ENCODE measurements around the gene RFC1. TPM values are rescaled to one million over a fixed set of nuclear protein-coding genes. Genes with fewer than 3 reads are reported as not detected.

The RFC1 gene
- total and polyA plus RNA-seq, 2 donors (not counting 3 experiments of a cell fraction or from before 2014, with no cell fraction given), result 12.9 to 57.1 TPM

DNA sequence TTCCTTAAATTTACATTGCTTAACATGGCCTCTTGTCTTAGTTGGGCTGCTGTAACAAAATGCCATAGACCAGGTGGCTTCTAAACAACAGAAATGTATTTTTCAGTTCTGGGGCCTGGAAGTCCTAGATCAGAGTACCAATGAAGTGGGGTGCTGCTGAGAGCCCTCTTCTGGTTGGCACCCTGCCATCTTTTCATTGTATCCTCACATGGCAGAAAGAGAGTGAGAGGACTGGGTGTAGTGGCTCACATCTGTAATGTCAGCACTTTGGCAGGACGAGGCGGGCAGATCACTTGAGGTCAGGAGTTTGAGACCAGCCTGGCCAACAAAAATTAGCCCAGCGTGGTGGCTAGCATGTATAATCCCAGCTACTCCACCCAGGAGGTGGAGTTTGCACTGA lies 28.5 kb upstream of the RFC1 start:
- Histone ChIP-seq H3K36me3 (ENCODE audit: control insufficient read depth in 2 of 2, extremely low read depth in 1 of 2, insufficient read depth in 2 of 2, low read length in 2 of 2) (no peaks in the 10 kb centered on the region), H3K9ac (replicated peaks; ENCODE audit: extremely low read depth, insufficient read depth, low read length) (no peak overlapping the region), H3K9me3 (replicated peaks; ENCODE audit: control insufficient read depth, insufficient read depth, low read length) (no peaks in the 10 kb centered on the region), H3K4me3 (replicated peaks in 1 of 3; ENCODE audit: insufficient read depth in 1 of 3, low read depth in 1 of 3, low read length in 3 of 3) (no peak overlapping the region), H3K9me1 (replicated peaks; ENCODE audit: control insufficient read depth, extremely low read depth, insufficient read depth, low read length) (no peaks in the 10 kb centered on the region), H2AFZ (ENCODE audit: low read depth, low read length) (no peak overlapping the region), H3K4me2 (ENCODE audit: insufficient read depth, low read length) (no peak overlapping the region), H3K4me1 (ENCODE audit: control insufficient read depth, extremely low read depth, insufficient read depth, low read length) (peaks cover 10% of the 10 kb centered on the region), H3K79me2 (ENCODE audit: control insufficient read depth, insufficient read depth, low read length) (no peaks in the 10 kb centered on the region), H3K27ac (ENCODE audit: insufficient read depth, low read depth, low read length) (no peak overlapping the region), H3K27me3 (ENCODE audit: control insufficient read depth in 2 of 2, insufficient read depth in 2 of 2, low read length in 2 of 2) (no peaks in the 10 kb centered on the region), H4K20me1 (replicated peaks; ENCODE audit: control insufficient read depth, extremely low read depth, insufficient read depth, low read length) (no peaks in the 10 kb centered on the region)
- POLR2A ChIA-PET, result no interaction called here
- FAIRE-seq, result no peak
- dilution Hi-C loops (cut with MboI; ENCODE audit: extremely low pct_ligation_motif_present, low sequenced_read_pairs) (no loop called here), intact Hi-C loops (cut with micrococcal nuclease) (no loop called here)
- no peak for DNase-seq (ENCODE audit: low read depth, low spot score)
- CTCF ChIA-PET, result interaction anchor here (0.6 kb wide), 1 partner anchor 29 kb away, joined by 3 read pairs; no protein-coding TSS in a partner anchor
- BruUV-seq (replicated peaks), result no TSS peak
- TF ChIP-seq MYC (IDR thresholded peaks at IDR 0.05; ENCODE audit: low read depth, low read length) (no peak), GATA2 (IDR thresholded peaks at IDR 0.05; ENCODE audit: insufficient read depth, insufficient read length, low read depth, low read length) (no peak), JUN (IDR thresholded peaks at IDR 0.05; ENCODE audit: borderline replicate concordance, insufficient read depth, insufficient read length, low read depth) (no peak), POLR2A (IDR thresholded peaks at IDR 0.05; ENCODE audit: low read depth, low read length) (no peak), POLR2AphosphoS5 (IDR thresholded peaks at IDR 0.05; ENCODE audit: insufficient read depth, low read depth, low read length) (no peak), EZH2 (IDR thresholded peaks at IDR 0.05; ENCODE audit: borderline replicate concordance, low read depth, low read length, severe bottlenecking) (no peak)
- TF ChIP-seq, protein P1, sequence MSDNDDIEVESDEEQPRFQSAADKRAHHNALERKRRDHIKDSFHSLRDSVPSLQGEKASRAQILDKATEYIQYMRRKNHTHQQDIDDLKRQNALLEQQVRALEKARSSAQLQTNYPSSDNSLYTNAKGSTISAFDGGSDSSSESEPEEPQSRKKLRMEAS (IDR thresholded peaks at IDR 0.05; ENCODE audit: insufficient read depth, insufficient read length), result no peak
- TF ChIP-seq, protein P2, sequence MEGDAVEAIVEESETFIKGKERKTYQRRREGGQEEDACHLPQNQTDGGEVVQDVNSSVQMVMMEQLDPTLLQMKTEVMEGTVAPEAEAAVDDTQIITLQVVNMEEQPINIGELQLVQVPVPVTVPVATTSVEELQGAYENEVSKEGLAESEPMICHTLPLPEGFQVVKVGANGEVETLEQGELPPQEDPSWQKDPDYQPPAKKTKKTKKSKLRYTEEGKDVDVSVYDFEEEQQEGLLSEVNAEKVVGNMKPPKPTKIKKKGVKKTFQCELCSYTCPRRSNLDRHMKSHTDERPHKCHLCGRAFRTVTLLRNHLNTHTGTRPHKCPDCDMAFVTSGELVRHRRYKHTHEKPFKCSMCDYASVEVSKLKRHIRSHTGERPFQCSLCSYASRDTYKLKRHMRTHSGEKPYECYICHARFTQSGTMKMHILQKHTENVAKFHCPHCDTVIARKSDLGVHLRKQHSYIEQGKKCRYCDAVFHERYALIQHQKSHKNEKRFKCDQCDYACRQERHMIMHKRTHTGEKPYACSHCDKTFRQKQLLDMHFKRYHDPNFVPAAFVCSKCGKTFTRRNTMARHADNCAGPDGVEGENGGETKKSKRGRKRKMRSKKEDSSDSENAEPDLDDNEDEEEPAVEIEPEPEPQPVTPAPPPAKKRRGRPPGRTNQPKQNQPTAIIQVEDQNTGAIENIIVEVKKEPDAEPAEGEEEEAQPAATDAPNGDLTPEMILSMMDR (IDR thresholded peaks at IDR 0.05; ENCODE audit: extremely low read depth in 1 of 2, insufficient read depth in 1 of 2, low read depth in 1 of 2, low read length in 2 of 2), result no peak

All from endothelial cell of umbilical vein (primary cell).